Stomach (tissue), 4 donors: ENCODE measurements around the gene TEX19.

Experiments
- CTCF ChIP-seq, 7 experiments: fragments of 450-650 bp in 4 of 7; fragments of 200-600 bp in 3 of 7; sonication (generic) in 3 of 7; IDR thresholded peaks; one replicate each; pipeline ENCODE4 v1.5.1; 2016 to 2019; ENCODE audit warnings: antibody characterized with exemption in 7 of 7, control low read depth in 2 of 7, mild to moderate bottlenecking in 1 of 7
- EP300 ChIP-seq: sonication (generic); formaldehyde crosslinking; IDR thresholded peaks from one replicate; pipeline ENCODE4 v1.6.1; 2017; ENCODE audit warnings: antibody characterized with exemption
- POLR2A ChIP-seq, 4 donors: fragments of 450-650 bp; IDR thresholded peaks; one replicate each; pipeline ENCODE4 v1.6.1; 2016; ENCODE audit warnings: antibody characterized with exemption in 4 of 4, control low read depth in 2 of 4, mild to moderate bottlenecking in 1 of 4, moderate library complexity in 1 of 4
- POLR2AphosphoS5 ChIP-seq, 3 donors: sonication (generic); formaldehyde crosslinking; IDR thresholded peaks; one replicate each; pipeline ENCODE4 v1.6.1; 2016; ENCODE audit warnings: antibody characterized with exemption in 3 of 3

GRCh38 chr17:82410014-82410716, 51.1 kb downstream of the TEX19 start:
- no peak for TF ChIP-seq CTCF (IDR thresholded peaks at IDR 0.05)
- no peak for TF ChIP-seq EP300
- TF ChIP-seq POLR2A (IDR thresholded peaks at IDR 0.05) = no peak
- no peak for TF ChIP-seq POLR2AphosphoS5 (IDR thresholded peaks at IDR 0.05)
